Measurements from ENCODE around the gene FREM1. TPM values are rescaled to one million over a fixed set of nuclear protein-coding genes. Genes with fewer than 3 reads are reported as not detected.

The FREM1 gene
- total and polyA plus RNA-seq, 2 experiments from 2014 or later: 0.78 to 3.1 TPM

GRCh38 chr9:14893280-14893679, 16.9 kb downstream of the FREM1 start:
- ATAC-seq: no peak
- no peaks in the 10 kb centered on the region for H3K36me3 ChIP-seq (ENCODE audit: insufficient read depth)
- Mint-ChIP-seq H3K4me3 (no peak overlapping the region), H3K27me3 (ENCODE audit: insufficient read depth, low read depth, poor library complexity) (no peaks in the 10 kb centered on the region), H3K36me3 (ENCODE audit: low read depth) (peaks cover 23% of the 10 kb centered on the region; the same call in 2 of the 3 replicates), H3K9me3 (peaks cover 11% of the 10 kb centered on the region; the same call in 2 of the 3 replicates), H3K27ac (no peak overlapping the region), H3K4me1 (peaks cover 28% of the 10 kb centered on the region)
- no peaks in the 10 kb centered on the region for H3K9me2 ChIP-seq (ENCODE audit: insufficient read depth)
- no peak overlapping the region for H3K4me3 ChIP-seq
- no peak overlapping the region for H3K4me2 ChIP-seq
- H3F3A ChIP-seq (replicated peaks; ENCODE audit: low read depth): no peaks in the 10 kb centered on the region
- no peaks in the 10 kb centered on the region for H3K79me2 ChIP-seq (replicated peaks; ENCODE audit: insufficient read depth)
- no peak overlapping the region for H2AFZ ChIP-seq
- H3K27ac ChIP-seq (ENCODE audit: low read depth): no peak overlapping the region
- no peaks in the 10 kb centered on the region for H4K20me1 ChIP-seq (replicated peaks; ENCODE audit: insufficient read depth)
- H3K27me3 ChIP-seq (ENCODE audit: insufficient read depth): no peaks in the 10 kb centered on the region
- H3K4me1 ChIP-seq (ENCODE audit: insufficient read depth): peaks cover 19% of the 10 kb centered on the region
- no peak for DNase-seq (ENCODE audit: low spot score)
- TF ChIP-seq POLR2AphosphoS5 (IDR thresholded peaks at IDR 0.05; ENCODE audit: low read depth) (no peak), JUNB (IDR thresholded peaks at IDR 0.05; ENCODE audit: unreplicated experiment) (no peak), NANOG (IDR thresholded peaks at IDR 0.05; ENCODE audit: borderline replicate concordance) (no peak), CREB1 (CRISPR knock-in tag; IDR thresholded peaks at IDR 0.05; ENCODE audit: low read depth) (no peak), ZNF114 (CRISPR knock-in tag; IDR thresholded peaks at IDR 0.05) (no peak), EZH2phosphoT487 (IDR thresholded peaks at IDR 0.05; ENCODE audit: unreplicated experiment) (no peak), STAT1 (IDR thresholded peaks at IDR 0.05; ENCODE audit: unreplicated experiment) (no peak), REST (IDR thresholded peaks at IDR 0.05; ENCODE audit: unreplicated experiment) (no peak), EZH2 (IDR thresholded peaks at IDR 0.05; ENCODE audit: low read depth, unreplicated experiment) (no peak), ZNF462 (CRISPR knock-in tag; IDR thresholded peaks at IDR 0.05) (no peak), ZNF331 (CRISPR knock-in tag; IDR thresholded peaks at IDR 0.05; ENCODE audit: low read depth) (no peak), CTCF (conservative IDR thresholded peaks at IDR 0.05; ENCODE audit: low read depth in 2 of 2) (no peak), ETS1 (IDR thresholded peaks at IDR 0.05) (no peak)
